Measurements from ENCODE around the gene TLK2.

The TLK2 gene

DNA sequence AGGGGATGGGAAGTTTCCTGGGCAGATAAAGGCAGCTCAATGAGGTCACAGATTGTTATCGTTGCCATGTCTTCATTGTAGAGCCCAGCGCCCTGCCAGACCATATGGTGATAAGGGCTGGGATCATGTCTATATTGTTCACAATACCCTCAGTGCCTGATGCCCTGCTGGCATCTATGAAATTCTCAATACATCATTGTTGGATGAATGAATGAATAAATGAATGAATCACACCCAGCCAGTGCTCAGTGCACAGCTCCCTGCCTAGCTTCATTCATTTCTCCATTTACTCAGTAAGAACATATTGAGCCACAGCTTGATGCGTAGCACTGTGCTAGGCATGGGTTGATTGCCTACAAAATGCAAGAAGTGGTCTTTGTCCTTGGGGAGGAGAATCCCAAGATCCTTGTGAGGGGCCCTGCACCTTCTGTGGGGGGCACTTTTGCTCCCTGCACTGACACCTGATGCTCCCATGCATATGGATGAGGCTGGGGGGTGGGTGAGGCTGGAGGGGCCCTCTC lies 178.6 kb downstream of the TLK2 start:
- no peak for TF ChIP-seq BACH2 (CRISPR knock-in tag; IDR thresholded peaks at IDR 0.05; ENCODE audit: borderline replicate concordance)
- TF ChIP-seq ZC3H10 (CRISPR knock-in tag; IDR thresholded peaks at IDR 0.05), result no peak
- no peak for TF ChIP-seq TOX (CRISPR knock-in tag; IDR thresholded peaks at IDR 0.05; ENCODE audit: borderline replicate concordance)
- no peak for TF ChIP-seq ZFP30 (CRISPR knock-in tag; IDR thresholded peaks at IDR 0.05)
- no peak for ATAC-seq

- no peak for ATAC-seq
- no peak for TF ChIP-seq ZFP30 (CRISPR knock-in tag; IDR thresholded peaks at IDR 0.05)
- TF ChIP-seq ZC3H10 (CRISPR knock-in tag; IDR thresholded peaks at IDR 0.05), result no peak
- no peak for TF ChIP-seq CSDC2 (CRISPR knock-in tag; IDR thresholded peaks at IDR 0.05)
- no peak for TF ChIP-seq ZNF8 (CRISPR knock-in tag; IDR thresholded peaks at IDR 0.05)
- no peak for TF ChIP-seq TOX (CRISPR knock-in tag; IDR thresholded peaks at IDR 0.05; ENCODE audit: borderline replicate concordance)
- TF ChIP-seq, protein P1, sequence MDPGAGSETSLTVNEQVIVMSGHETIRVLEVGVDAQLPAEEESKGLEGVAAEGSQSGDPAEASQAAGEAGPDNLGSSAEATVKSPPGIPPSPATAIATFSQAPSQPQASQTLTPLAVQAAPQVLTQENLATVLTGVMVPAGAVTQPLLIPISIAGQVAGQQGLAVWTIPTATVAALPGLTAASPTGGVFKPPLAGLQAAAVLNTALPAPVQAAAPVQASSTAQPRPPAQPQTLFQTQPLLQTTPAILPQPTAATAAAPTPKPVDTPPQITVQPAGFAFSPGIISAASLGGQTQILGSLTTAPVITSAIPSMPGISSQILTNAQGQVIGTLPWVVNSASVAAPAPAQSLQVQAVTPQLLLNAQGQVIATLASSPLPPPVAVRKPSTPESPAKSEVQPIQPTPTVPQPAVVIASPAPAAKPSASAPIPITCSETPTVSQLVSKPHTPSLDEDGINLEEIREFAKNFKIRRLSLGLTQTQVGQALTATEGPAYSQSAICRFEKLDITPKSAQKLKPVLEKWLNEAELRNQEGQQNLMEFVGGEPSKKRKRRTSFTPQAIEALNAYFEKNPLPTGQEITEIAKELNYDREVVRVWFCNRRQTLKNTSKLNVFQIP (CRISPR knock-in tag; IDR thresholded peaks at IDR 0.05; ENCODE audit: borderline replicate concordance, low read depth), result no peak
- no peak for TF ChIP-seq TCF4 (CRISPR knock-in tag; IDR thresholded peaks at IDR 0.05; ENCODE audit: borderline replicate concordance)
- TF ChIP-seq ESRRG (CRISPR knock-in tag; IDR thresholded peaks at IDR 0.05), result no peak
- TF ChIP-seq ZNF565 (CRISPR knock-in tag; conservative IDR thresholded peaks at IDR 0.05; ENCODE audit: low read depth), result no peak
- TF ChIP-seq OSR1 (CRISPR knock-in tag; IDR thresholded peaks at IDR 0.05), result no peak
- TF ChIP-seq CSRNP3 (CRISPR knock-in tag; IDR thresholded peaks at IDR 0.05), result no peak
- TF ChIP-seq BACH2 (CRISPR knock-in tag; IDR thresholded peaks at IDR 0.05; ENCODE audit: borderline replicate concordance), result no peak
- no peak for TF ChIP-seq PPARA (CRISPR knock-in tag; IDR thresholded peaks at IDR 0.05; ENCODE audit: borderline replicate concordance)
- no peak for TF ChIP-seq ARNTL (CRISPR knock-in tag; IDR thresholded peaks at IDR 0.05; ENCODE audit: borderline replicate concordance, low read depth)
- TF ChIP-seq ZFP3 (CRISPR knock-in tag; IDR thresholded peaks at IDR 0.05), result no peak
- TF ChIP-seq ZNF70 (CRISPR knock-in tag; IDR thresholded peaks at IDR 0.05), result no peak
- TF ChIP-seq TSHZ2 (CRISPR knock-in tag; IDR thresholded peaks at IDR 0.05), result no peak
- TF ChIP-seq GLIS3 (CRISPR knock-in tag; IDR thresholded peaks at IDR 0.05), result no peak
- no peak for TF ChIP-seq CREB5 (CRISPR knock-in tag; IDR thresholded peaks at IDR 0.05; ENCODE audit: low read depth)
- no peak for TF ChIP-seq ISL1 (CRISPR knock-in tag; IDR thresholded peaks at IDR 0.05)
Measured at GRCh38 chr17:62657690-62658089, 179.1 kb downstream of the TLK2 start.

DNA sequence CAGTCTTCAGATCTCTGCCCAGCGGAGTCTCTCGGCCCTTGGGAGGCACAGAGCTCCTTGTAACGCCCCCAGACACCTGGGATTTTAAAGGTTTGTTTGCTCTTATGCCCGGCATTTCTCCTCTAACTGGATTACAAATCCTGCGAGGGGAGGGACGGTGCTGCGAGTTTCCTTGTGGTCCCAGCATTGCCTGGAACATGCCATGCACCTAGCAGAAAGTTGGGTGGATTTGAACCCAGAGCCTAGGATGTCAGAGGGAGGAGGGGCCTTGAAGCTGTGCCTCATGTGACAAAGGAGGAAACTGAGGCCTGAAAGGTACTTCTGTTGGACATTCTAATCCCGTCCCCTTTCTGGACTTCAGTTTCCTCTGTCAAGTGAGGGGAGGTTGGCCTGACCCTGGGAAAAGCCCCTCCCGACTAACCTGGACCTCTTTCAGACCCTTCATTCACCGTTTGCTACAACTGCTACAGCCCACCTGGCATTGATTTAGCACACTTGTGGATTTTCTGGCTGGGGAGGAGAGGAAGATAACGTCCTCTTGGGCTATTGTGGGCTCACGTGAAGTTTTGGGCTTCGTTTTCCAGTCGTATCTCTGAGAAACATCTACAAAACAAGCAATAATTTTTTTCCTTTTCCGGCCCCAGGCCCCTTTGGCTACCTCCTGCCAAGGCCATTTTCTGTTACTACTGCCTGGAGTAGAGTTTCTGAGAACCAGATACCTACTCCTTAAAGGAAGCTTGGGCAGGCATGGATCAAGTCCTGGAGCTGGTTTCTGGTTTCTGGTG lies 179.7 kb downstream of the TLK2 start:
- ATAC-seq, result no peak
- no peak for TF ChIP-seq ISL1 (CRISPR knock-in tag; IDR thresholded peaks at IDR 0.05)
- TF ChIP-seq, protein P1 (CRISPR knock-in tag; IDR thresholded peaks at IDR 0.05; ENCODE audit: borderline replicate concordance, low read depth), result no peak
- no peak for TF ChIP-seq BACH2 (CRISPR knock-in tag; IDR thresholded peaks at IDR 0.05; ENCODE audit: borderline replicate concordance)
- no peak for TF ChIP-seq ESRRG (CRISPR knock-in tag; IDR thresholded peaks at IDR 0.05)
- no peak for TF ChIP-seq CREB5 (CRISPR knock-in tag; IDR thresholded peaks at IDR 0.05; ENCODE audit: low read depth)
- TF ChIP-seq ZNF565 (CRISPR knock-in tag; conservative IDR thresholded peaks at IDR 0.05; ENCODE audit: low read depth), result no peak
- TF ChIP-seq ARNTL (CRISPR knock-in tag; IDR thresholded peaks at IDR 0.05; ENCODE audit: borderline replicate concordance, low read depth), result no peak
- TF ChIP-seq ZFP3 (CRISPR knock-in tag; IDR thresholded peaks at IDR 0.05), result no peak
- no peak for TF ChIP-seq RARB (CRISPR knock-in tag; IDR thresholded peaks at IDR 0.05)
- no peak for TF ChIP-seq ZC3H10 (CRISPR knock-in tag; IDR thresholded peaks at IDR 0.05)
- TF ChIP-seq, protein P2, sequence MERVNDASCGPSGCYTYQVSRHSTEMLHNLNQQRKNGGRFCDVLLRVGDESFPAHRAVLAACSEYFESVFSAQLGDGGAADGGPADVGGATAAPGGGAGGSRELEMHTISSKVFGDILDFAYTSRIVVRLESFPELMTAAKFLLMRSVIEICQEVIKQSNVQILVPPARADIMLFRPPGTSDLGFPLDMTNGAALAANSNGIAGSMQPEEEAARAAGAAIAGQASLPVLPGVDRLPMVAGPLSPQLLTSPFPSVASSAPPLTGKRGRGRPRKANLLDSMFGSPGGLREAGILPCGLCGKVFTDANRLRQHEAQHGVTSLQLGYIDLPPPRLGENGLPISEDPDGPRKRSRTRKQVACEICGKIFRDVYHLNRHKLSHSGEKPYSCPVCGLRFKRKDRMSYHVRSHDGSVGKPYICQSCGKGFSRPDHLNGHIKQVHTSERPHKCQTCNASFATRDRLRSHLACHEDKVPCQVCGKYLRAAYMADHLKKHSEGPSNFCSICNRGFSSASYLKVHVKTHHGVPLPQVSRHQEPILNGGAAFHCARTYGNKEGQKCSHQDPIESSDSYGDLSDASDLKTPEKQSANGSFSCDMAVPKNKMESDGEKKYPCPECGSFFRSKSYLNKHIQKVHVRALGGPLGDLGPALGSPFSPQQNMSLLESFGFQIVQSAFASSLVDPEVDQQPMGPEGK (CRISPR knock-in tag; IDR thresholded peaks at IDR 0.05; ENCODE audit: borderline replicate concordance), result no peak
- TF ChIP-seq TCF4 (CRISPR knock-in tag; IDR thresholded peaks at IDR 0.05; ENCODE audit: borderline replicate concordance), result no peak
